ENCODE measurements around the gene ZKSCAN8.
"Not testable (repeated sequence)": the region's sequence is repeated elsewhere in the genome, so short reads cannot be mapped to it uniquely, and the experiment has no call there.

ZKSCAN8 gene

DNA sequence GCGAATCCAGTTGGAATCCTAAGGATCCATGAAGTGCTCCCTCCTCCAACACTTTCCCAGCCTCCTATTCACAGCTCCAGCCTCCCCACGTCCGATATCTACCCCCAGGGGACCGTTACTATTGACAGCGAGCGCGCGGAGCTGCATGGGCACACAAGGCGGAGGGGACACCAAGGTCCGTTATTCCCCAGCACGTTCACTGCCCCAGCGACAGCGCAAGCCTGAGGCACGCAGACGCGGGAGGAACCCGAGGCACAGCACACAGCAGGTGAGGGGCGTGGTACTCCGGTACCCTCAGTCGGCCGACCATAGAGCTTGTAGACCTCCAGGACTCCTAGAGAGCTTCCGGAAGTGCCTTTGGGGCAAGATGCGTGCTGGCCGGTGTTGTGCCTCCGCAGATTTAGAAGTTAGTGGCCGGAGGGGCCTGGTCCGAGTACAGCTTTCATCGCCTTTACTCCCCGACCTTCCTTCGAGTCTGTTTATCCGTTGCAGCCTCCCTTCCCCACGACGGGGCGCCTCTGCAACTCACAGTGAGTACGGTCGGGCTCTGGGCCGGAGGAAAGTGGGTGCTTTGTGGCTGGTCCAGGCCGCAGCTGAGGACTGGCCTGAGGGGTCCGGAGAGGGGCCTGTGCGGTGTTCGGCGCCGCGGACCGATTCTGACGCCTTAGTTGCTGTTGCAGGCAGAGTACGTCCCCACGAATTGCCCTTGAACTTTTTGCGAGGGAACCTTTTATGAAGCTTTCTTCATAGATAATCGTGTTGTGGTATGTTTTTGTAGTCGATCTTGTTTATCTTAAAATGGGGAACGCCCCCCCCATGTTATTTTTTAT, at the start of gene ZKSCAN8:
ZKSCAN8 (plus strand) TSS at position 384 of the 830 bp plus-strand sequence. CDS start 6,525 bp downstream, outside the sequence.
- in situ Hi-C loops (cut with MboI; ENCODE audit: low pct_unique_long_range_greater_than_20kb, low sequenced_read_pairs): loop anchor here (25.0 kb wide), 1 partner anchor 221 kb away; no protein-coding TSS in a partner anchor
- peak; percentile 89 for DNase-seq

DNA sequence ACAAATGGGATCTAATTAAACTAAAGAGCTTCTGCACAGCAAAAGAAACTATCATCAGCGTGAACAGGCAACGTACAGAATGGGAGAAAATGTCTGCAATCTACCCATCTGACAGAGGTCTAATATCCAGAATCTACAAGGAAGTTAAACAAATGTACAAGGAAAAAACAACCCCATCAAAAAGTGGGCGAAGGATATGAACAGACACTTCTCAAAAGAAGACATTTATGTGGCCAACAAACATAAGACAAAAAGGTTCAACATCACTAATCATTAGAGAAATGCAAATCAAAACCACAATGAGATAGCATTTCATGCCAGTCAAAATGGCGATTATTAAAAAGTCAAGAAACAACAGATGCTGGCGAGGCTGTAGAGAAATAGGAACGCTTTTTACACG, 39.5 kb upstream of the ZKSCAN8 start:
- in situ Hi-C loops (cut with MboI; ENCODE audit: low pct_unique_long_range_greater_than_20kb, low sequenced_read_pairs); DNase-seq: not testable (repeated sequence)

DNA sequence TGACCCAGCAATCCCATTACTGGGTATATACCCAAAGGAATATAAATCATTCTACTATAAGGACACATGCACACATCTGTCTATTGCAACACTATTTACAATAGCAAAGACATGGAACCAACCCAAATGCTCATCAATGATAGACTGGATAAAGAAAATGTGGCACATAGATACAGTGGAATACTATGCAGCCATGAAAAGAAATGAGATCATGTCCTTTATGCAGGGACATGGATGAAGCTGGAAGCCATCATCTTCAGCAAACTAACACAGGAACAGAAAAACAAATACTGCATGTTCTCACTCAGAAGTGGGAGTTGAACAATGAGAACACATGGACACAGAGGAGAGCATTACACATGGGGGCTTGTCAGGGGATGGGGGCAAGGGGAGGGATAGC, 39.0 kb upstream of the ZKSCAN8 start:
- DNase-seq; in situ Hi-C loops (cut with MboI; ENCODE audit: low pct_unique_long_range_greater_than_20kb, low sequenced_read_pairs): not testable (repeated sequence)

DNA sequence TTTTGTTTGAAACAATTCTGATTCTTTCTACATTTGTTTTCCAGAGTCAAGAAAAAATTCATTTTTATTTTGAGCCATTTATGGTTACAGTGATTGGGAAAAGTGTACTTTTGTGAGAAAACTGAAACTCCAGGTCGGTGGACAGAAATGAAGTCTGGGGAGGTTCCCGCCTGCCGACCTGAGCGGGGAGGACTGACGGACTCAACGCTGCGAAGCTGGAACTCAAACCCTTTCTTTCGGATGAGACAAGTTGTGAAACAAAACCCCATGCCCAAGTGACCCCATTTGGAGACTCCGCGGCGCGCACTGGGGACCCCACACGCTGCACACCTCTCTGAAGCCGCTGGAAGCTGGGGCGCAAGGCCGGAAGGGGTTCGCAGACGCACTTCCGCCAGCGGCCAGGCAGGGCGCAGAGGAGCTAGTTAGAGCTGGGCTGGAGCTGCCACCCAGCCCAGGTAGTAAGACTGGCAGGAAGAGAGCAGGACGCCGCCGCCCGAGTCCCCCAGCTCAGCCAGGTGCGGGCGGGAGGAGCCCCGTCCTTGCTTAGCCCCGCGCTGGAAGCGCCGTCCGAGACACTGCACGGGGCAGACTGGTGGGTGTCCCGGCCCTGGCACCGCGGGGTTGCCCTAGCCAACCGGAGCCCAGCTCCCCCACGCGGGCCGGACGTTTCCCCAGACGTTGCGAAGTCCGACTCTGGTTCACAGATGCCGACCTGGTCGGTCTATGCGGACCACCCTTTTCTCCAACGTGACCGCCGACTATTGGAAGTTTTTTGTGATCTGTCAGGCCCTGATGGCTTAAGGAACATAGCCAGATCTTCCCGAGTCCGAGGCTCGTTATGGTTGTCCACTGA, 37.1 kb upstream of the ZKSCAN8 start:
- in situ Hi-C loops (cut with MboI; ENCODE audit: low pct_unique_long_range_greater_than_20kb, low sequenced_read_pairs): no loop called here
- no peak for DNase-seq

DNA sequence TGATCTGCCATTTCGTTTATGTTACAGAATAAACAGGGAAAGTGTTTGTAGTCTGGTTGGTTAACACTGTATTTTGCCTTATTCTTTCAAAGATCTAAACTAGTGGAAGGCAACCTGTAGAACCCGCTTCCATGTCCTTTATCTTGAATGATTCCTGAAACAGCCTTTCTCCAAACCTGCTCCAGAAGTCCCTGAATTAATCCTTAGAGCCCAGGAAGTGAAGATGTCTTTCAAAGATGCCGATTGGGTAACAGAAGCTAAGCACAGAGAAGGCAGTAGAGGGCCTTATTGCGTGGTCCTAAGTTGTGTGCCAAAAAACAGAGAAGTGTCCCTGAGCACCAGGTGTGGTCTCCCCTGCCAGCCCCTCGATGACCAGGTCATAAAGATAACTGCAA, 36.4 kb upstream of the ZKSCAN8 start:
- in situ Hi-C loops (cut with MboI; ENCODE audit: low pct_unique_long_range_greater_than_20kb, low sequenced_read_pairs): no loop called here
- no peak for DNase-seq

DNA sequence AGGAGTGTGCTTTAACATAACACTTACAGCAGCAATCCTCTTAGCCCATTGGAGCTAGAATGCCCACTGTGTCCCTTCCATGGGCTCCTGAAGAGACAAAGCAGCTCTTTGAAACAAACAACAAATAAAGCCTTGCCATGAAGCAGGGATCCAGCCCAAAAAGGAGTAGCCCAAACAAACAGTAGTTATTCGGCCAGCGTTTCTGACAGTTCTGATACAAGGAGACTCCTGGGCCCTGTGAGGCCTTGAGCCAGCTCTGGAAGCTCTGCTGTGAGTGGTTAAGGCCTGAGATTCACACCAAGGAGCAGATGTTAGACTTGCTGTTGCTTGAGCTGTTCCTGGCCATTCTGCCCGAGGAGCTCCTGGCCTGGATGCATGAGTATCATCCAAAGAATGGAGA, 34.2 kb upstream of the ZKSCAN8 start:
- in situ Hi-C loops (cut with MboI; ENCODE audit: low pct_unique_long_range_greater_than_20kb, low sequenced_read_pairs): no loop called here
- no peak for DNase-seq

DNA sequence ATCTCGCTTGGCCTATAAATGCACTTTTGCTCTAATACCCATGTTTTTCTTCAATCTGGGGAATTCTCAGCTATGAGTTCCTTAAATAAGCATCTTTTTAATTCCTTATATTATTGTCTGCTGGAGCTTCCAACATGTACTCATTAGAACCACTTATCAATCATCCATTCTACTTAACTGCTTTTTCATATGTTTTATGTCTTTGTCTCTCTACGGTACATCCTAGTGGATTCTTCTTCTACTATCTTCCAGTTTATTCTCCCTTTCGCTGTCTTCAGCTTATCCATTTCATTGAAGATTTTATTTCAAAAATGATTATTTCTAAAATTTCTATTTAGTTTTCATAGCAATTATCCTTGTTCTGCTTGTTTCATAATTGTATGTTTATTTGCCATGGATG, 29.7 kb upstream of the ZKSCAN8 start:
- no peak for DNase-seq
- in situ Hi-C loops (cut with MboI; ENCODE audit: low pct_unique_long_range_greater_than_20kb, low sequenced_read_pairs): no loop called here

DNA sequence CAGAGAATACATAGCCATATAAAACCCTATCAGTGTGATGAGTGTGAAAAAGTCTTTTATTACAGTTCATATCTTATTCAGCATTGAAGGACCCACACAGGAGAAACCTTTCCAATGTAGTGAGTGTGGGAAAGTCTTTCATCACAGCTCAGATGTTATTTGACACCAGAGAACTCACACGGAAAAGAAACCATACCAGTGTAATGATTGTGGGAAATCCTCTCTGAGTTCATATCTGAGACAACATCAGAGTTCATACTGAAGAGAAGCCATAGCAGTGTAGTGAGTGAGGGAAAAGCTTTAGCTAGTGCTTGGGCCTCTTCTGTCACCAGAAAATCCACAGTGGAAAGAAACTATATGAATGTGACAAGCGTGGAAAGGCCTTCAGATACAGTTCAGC, 25.9 kb upstream of the ZKSCAN8 start:
- no peak for DNase-seq
- in situ Hi-C loops (cut with MboI; ENCODE audit: low pct_unique_long_range_greater_than_20kb, low sequenced_read_pairs): no loop called here

DNA sequence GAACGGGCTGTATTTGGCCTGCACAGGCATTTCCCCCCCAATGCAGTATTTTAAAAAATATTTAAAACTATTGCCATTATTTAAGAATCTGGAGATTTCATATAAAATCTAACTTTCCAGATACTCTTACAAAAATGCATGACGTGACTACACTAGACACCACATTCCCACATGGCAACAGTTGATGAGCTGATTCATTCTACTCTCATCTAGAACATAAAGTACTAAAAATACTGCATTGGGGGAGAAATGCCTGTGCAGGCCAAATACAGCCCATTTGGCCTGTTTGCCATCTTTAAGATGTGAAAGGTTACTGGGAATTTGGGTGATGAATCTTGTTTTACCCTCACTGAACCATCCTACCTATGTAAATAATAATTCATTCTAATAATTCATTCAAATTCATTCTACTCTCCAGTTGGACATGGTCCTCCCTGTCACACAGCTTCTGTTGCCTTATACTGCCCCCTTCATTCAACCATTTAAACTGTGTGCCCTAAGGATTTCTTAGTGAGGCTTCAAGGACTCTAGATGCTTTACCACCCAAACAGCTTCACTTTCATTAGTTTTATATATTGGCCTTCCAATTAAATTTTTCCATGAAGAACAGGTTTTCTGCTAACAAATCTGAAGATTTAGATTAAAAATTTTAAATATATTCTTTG, 24.2 kb upstream of the ZKSCAN8 start:
- DNase-seq: no peak
- in situ Hi-C loops (cut with MboI; ENCODE audit: low pct_unique_long_range_greater_than_20kb, low sequenced_read_pairs): no loop called here

DNA sequence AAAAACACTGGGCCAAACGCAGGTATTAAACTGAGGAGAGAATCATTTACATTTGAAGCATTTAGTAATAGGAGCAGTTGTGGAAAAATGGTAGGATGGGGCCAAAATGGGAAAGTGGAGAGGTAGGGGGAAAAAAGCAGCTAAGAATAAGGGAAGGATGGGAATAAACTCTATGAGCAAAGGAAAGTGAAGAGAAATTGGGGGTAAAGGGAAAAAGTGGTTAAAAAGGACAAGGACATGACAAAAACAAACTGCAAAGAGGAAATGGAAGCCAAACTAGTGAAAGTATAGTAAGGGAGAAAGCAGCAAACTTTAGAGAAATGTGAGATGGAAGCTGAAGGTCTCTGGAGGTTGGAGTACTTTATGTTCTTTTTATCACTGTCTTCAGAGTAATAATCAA, 23.5 kb upstream of the ZKSCAN8 start:
- in situ Hi-C loops (cut with MboI; ENCODE audit: low pct_unique_long_range_greater_than_20kb, low sequenced_read_pairs): no loop called here
- no peak for DNase-seq

DNA sequence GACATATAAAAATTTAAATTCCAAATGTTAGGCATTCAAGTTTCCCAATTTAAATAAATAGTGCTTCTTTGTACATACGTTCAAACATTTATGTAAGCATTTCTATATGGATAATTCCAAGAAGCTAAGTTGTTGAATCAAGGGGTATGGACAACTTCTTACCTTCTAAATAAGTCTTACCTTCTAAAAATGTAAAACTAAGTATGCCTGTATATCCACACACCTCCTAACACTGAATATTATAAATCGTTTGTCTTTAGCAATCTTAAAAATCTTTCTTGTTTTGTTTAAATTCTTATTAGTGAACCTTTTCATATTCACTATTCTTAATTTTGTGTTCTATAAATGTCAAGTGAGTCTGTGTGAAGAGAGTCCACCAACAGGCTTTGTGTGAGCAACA, 19.8 kb upstream of the ZKSCAN8 start:
- no peak for DNase-seq
- in situ Hi-C loops (cut with MboI; ENCODE audit: low pct_unique_long_range_greater_than_20kb, low sequenced_read_pairs): no loop called here

DNA sequence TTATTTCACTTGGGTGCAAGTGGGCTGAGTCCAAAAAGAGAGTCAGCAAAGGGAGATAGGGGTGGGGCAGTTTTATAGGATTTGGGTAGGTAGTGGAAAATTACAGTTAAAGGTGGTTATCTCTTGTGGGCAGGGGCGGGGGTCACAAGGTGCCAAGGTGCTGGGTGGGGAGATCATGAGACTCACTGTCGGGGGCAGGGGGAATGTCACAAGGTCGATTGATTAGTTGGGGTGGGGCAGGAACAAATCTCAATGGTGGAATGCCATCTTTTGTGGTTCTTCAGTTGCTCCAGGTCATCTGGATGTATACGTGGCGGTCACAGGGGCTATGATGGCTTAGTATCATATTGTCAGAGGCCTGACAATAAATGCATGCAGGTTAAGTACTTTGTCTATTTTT, 19.4 kb upstream of the ZKSCAN8 start:
- DNase-seq; in situ Hi-C loops (cut with MboI; ENCODE audit: low pct_unique_long_range_greater_than_20kb, low sequenced_read_pairs): not testable (repeated sequence)

DNA sequence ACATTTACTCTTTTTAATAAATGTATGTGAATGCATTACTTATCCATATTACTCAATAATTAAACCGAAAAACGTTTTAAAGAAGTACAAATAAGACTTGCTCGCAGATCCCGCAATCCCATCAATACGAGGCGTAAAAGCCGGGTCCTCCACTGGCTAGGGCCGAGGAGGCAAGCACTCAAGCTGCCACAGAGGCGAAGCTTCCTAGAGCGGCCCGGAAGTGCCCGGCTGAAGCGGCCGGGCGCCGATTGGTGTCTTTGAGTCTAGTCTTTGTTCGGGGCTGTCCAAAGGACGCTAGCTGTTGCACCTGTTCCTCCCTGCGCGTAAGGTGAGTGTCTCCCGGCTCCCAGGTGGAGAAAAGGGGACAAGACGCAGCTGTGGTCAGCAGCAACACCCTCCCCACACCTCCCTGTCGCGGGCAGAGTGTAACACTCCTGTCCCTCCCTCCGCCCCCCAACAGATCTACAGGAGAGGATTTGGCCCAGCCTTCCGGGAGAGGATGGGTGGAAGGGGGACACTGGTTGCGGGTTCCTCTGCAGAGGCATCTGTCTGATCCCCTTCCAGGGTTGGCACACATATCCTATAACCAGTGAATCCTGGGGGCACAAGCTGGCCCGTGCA, 17.2 kb upstream of the ZKSCAN8 start, which contains the start of gene ZSCAN16:
ZSCAN16 (plus strand) TSS at position 260 of the 621 bp plus-strand sequence. CDS start 835 bp downstream, outside the sequence.
- in situ Hi-C loops (cut with MboI; ENCODE audit: low pct_unique_long_range_greater_than_20kb, low sequenced_read_pairs): no loop called here
- peak; percentile 83 for DNase-seq

DNA sequence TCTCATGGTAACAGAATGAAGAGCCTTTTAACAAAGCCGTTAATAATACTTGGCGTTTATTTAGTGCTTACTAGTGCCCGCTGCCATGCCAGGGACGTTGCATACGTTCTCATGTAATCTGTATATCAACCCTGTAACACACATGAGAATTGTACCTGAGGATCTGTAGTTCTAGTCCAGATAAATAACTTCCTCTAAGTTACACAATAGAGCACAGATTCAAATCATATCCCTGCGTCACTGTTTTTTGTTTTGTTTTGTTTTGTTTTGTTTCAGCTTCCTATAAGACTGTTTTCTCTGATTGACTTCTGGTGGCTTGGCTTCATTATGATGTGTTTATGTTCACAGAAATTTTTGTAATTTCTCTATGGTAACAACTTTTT, 16.7 kb upstream of the ZKSCAN8 start:
- no peak for DNase-seq
- in situ Hi-C loops (cut with MboI; ENCODE audit: low pct_unique_long_range_greater_than_20kb, low sequenced_read_pairs): loop anchor here (25.0 kb wide), 1 partner anchor 237 kb away; no protein-coding TSS in a partner anchor

DNA sequence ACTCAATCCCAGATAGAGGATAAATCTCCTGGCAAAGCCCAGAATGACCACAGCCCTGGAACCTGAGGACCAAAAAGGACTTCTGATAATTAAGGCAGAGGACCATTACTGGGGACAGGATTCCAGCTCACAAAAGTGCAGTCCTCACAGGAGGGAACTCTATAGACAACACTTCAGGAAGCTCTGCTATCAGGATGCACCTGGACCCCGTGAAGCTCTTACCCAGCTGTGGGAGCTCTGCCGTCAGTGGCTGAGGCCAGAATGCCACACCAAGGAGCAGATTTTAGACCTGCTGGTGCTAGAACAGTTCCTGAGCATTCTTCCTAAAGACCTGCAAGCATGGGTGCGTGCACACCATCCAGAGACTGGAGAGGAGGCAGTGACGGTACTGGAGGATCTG, 16.3 kb upstream of the ZKSCAN8 start:
- DNase-seq: no peak
- in situ Hi-C loops (cut with MboI; ENCODE audit: low pct_unique_long_range_greater_than_20kb, low sequenced_read_pairs): loop anchor here (25.0 kb wide), 1 partner anchor 237 kb away; no protein-coding TSS in a partner anchor

DNA sequence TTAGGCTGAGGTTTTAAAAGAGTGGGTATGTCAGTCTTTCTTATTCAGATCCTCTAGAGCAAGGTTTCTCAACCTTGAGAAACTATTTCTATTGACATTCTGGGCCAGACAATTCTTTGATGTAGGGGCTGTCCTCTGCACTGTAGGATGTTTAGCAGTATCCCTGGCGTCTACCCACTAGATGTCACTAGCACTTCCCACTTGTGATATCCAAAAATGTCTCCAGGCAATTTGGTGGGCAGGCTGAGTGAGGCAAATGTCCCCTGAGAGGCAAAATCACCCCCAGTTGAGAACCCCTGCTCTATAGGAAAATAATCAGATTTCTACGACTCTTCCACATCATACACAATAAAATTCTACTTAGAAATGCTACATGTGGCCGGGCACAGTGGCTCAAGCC, 7.7 kb upstream of the ZKSCAN8 start:
- in situ Hi-C loops (cut with MboI; ENCODE audit: low pct_unique_long_range_greater_than_20kb, low sequenced_read_pairs): loop anchor here (25.0 kb wide), 1 partner anchor 228 kb away; no protein-coding TSS in a partner anchor
- peak; percentile 65 for DNase-seq

DNA sequence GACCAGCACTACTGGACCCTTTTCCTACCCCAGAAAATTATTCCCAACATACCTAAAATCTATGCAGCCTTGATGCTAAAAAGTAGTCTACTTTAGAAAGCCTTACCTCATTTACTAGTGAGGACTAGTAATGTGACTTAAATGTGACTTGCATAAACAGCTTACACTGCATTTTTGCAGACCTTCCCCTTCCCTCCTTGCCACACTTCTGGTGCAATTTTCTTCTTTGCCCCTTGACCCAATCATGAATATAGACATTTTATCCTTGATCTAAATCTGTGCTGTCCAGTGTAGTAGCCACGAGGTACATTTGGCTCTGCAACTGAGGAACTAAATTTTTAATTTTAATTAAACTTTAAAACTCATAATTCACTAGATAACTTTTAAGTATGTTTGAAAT, 7.0 kb upstream of the ZKSCAN8 start:
- no peak for DNase-seq
- in situ Hi-C loops (cut with MboI; ENCODE audit: low pct_unique_long_range_greater_than_20kb, low sequenced_read_pairs): loop anchor here (25.0 kb wide), 1 partner anchor 228 kb away; no protein-coding TSS in a partner anchor

DNA sequence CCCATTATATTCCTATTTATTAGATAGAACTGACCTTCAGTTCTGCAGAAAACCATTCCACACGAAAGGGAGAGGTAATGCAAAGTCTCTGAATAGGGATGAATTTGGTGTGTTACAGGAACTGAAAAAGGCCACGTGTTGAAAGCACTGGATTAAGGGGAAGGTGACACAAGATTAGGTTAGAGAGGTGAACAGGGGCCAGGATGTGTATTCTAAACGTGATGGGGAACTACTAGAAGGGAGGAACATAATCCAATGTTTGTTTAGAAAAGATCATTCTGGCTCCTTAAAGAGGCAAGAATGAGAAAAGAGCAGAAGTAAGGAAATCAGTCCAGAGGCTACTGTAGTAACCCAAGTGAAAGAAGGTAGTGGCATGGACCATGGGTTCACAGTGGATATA, 6.3 kb upstream of the ZKSCAN8 start:
- peak; percentile 47 for DNase-seq

More for the DNA sequence above, 6.3 kb upstream of the ZKSCAN8 start:
- in situ Hi-C loops (cut with MboI; ENCODE audit: low pct_unique_long_range_greater_than_20kb, low sequenced_read_pairs): loop anchor here (25.0 kb wide), 1 partner anchor 227 kb away; no protein-coding TSS in a partner anchor

Data from KBM-7 (cell line).